ENCODE results near the gene TTC21B.
A peak's percentile ranks its signal among the peaks of the same experiment; 100 is the strongest.

The TTC21B gene

DNA sequence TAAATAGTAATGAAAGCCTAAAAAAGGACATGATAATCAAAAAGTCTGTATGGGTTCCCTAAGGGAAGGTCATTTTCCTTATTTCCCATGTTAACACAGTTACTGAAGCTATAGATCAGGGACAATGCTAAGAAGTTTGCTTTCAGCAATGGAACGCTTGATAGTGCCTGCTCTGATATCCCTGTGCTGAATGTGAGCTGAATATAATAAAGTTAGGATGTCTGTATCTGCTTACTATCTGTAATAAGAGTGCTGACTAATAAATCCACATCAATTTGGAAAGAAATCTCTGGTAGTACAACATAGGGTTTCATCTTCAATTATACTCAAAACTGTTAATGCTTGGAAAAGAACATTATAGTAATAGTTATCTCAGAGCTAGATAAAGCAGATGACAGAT, 25.8 kb downstream of the TTC21B start:
- no peak for DNase-seq (ENCODE audit: low read depth, low spot score)
- H3K27ac ChIP-seq: no peak overlapping the region

DNA sequence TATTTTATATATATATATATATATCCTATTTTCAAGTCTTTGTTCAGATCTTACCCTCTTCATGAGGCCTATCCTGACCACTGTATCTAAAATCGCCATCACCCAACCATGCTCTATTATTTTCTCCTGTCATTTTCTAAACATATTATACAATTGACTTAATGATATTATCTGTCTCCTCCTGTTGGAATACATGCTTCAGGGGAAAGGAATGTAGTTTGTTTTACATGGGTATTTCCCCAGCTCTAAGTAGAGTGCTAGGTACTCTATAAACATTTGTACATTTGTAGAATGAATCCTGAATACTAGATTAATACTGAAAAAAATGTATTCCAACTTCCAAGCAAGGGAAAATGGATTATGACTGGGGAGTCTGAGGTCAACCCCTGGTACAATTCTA, 26.2 kb downstream of the TTC21B start:
- no peak for DNase-seq (ENCODE audit: low read depth, low spot score)

DNA sequence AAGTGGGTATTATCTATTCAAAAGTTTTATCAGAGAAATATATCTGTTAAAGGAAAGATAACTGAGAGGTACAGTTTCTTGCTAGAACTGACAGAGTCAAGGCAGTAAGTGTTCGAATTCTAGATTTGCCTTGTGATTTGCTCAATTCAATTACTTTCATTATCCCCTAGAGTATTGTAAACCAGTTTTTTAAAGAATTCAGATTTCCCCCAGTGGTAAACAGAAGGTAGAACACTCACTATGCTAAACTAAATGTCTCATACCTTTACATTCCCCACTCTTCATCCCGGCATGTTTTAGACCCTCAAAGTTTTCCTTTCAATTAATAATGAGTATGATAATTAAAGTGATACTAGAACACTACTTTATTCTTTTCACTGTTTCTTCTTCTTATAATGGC, 28.6 kb downstream of the TTC21B start:
- DNase-seq (ENCODE audit: low read depth, low spot score): no peak
- no peak overlapping the region for H3K27ac ChIP-seq

More for the DNA sequence above, 26.2 kb downstream of the TTC21B start:
- H3K27ac ChIP-seq: no peak overlapping the region

DNA sequence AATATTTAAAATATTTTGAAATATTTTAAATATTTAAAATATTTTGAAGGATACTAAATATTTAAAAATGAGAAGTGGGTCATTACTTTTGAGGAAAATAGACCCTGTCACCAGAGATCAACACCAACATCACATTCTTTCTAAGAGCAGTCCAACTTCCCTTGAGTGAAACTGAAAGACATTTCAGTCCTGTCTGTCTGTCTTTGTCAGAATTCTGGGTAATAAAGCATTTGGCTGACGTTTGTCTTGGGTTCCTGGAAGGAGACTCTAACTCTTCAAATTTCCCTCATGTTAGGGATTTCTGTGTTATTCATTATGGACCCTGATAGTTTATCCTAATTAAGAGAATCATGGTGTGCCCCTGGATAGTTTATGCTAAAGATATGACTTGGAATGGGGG, 32.8 kb downstream of the TTC21B start:
- no peak overlapping the region for H3K27ac ChIP-seq
- no peak for DNase-seq (ENCODE audit: low read depth, low spot score)

DNA sequence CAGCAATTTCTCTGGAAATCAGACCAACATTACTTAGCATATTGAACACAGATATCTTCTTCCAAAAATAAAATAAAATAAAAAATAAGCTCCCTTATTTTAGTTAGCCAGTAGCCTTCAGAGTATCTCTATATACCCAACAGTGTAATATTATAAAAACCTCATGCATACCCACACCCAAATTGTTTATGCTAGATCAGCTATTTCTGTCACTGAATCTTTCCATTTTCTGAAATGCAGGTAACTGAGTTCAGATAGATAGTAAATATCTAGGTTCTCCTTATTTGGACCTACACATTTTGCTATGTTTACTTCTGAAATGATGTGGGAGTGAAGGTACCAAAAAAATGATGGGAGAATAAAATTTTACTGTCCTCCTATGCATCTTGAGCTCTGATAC, 39.9 kb downstream of the TTC21B start:
- H3K27ac ChIP-seq: no peak overlapping the region
- no peak for DNase-seq (ENCODE audit: low read depth, low spot score)

DNA sequence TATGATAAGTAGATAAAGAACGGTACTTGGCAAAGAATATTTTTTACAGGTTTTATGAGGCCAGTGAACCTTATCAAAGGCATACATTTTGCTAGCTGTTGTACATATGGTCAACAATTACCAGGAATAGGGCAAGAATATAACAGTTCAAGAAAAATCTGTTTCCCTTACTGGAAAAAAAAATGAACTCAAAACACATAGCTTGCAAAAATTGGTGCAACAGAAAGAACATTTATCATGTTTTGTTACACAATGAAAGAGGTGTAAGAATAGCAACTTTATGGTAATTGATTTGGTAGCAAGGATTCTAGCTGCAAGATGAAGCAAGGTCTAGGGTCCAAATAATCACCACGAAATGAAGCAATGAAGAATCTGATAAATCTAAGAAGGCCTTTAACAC, 41.6 kb downstream of the TTC21B start:
- DNase-seq (ENCODE audit: low read depth, low spot score): no peak
- peak overlapping the region; percentile 48 for H3K27ac ChIP-seq

DNA sequence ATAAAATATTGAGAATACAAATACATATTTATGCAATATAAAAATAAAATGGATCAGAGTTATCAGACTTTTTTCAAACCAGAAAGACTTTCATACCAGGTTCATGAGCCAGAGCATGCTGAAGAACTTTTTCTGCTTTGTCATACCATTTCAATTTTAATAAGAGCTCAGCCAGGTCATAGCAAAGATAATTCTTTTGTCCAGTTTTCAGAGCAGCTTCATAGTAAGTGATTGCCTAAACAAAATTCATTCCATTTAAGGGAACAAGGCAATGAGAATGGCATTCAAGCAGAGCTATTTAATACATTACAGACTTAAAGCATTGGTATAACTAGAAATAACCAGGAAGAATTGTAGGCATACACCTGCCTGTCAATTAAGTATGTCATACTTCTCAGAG, 42.3 kb downstream of the TTC21B start:
- no peak for DNase-seq (ENCODE audit: low read depth, low spot score)

DNA sequence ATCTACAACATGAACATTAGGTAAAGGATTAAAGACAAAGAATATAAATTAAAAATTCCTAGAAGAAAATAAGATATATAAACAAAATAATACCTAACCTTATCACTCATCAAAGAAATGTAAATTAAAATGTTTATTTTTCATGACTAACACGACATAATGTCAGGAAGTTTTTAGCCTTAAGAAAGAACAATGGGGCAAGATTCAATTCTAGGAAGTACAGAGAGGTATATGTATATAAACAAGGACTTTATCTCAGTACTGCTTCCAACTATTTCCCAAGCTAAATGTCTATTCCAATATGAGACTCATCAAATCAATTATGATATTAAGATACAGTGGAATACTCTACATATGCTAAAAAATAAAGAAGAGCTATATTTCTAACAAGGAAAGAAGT, 44.1 kb downstream of the TTC21B start:
- no peak for DNase-seq (ENCODE audit: low read depth, low spot score)

More for the DNA sequence above, 42.3 kb downstream of the TTC21B start:
- peak overlapping the region; percentile 48 for H3K27ac ChIP-seq

DNA sequence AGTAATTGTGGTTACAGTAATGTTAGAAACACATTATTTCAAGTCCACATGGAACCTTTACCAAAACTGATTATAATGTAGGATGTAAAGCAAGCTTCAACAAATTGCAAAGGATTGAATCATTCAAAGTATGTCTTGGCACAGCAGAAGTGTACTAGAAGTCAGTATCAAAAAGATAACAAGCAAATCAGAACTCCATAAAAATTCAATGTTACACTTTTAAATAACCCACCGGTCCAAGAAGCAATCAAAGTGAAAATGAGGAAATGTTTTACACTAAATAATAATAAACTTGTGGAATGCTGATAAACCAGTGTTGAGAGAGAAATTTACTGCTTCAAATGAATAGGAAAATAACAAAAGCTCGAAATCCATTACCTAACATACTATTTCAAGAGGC, 47.7 kb downstream of the TTC21B start:
- no peak for DNase-seq (ENCODE audit: low read depth, low spot score)

More for the DNA sequence above, 44.1 kb downstream of the TTC21B start:
- H3K27ac ChIP-seq: no peak overlapping the region

DNA sequence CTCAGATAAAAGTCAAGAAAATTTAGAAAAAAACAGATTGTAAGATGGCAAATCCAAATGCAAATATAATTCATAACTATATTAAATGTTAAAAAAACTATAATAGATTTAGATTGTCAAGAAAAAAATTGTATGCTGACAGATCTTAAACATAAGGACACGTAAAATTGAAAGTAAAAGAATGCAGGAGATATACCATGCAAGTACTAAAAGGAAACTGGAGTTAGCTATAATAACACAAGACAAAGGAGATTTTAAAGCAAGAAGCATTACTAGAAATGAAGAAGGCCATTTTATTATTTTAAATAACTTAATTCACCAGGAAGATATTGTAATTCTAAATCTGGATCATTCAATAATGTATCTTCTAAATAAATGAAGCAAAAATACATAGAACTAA, 48.3 kb downstream of the TTC21B start:
- H3K27ac ChIP-seq: peak overlapping the region; percentile 7
- no peak for DNase-seq (ENCODE audit: low read depth, low spot score)

More for the DNA sequence above, 47.7 kb downstream of the TTC21B start:
- peak overlapping the region; percentile 7 for H3K27ac ChIP-seq

DNA sequence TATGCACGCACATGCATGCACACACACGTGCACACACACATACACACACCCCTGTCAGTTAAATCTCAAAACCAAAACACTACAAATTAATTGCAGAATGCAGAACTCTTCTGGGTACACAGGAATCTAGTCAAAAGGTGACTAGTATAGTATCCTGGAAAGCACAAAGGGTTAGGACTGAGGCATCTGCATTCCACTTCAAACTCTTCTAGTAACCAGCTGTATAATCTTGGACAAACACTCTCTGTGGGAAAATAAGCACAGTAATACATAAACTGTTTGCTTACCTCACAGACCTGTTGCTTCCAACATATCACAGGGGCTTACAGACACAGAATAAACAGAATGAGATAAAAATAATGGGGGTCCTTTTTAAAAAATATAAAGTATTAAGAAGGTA, 49.1 kb downstream of the TTC21B start:
- H3K27ac ChIP-seq: no peak overlapping the region
- no peak for DNase-seq (ENCODE audit: low read depth, low spot score)

DNA sequence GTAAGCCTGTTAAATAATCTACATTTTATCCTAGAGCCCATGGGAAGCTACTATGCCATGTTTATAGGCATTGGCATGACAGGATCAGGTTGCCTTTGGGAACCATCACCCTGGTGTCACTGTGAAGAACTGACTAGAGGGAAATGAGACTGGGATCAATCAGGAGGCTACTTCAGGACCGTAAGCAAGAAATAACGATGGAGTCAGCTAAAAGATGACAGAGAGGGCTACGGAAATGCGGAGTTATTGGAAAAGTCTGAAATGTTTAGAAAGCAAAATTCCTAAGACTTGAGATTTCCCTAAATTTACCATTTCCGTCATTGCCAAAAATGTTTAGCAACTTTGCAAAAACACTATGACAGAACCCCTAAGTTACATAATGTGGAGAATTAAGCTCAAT, 50.2 kb downstream of the TTC21B start:
- no peak overlapping the region for H3K27ac ChIP-seq
- DNase-seq (ENCODE audit: low read depth, low spot score): no peak

DNA sequence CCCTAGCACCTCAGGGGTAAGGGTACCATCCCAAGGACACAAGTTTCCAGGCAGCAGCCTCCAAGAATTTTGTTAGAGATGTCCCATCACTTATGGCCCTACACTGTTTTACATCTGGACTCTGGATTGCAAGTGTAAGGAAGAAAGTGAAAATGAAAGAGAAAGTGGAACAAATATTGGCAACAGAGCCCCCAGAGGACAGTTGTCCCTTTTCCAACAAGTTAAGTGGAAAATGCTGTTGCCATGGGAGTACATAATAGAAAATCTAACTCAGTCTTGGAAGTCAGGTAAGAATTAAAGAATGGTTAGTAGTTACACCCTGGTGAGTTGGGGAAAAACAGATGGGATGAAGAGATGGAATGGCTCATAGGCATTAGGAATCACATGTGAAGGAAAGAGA, 50.6 kb downstream of the TTC21B start:
- DNase-seq (ENCODE audit: low read depth, low spot score): no peak
- H3K27ac ChIP-seq: no peak overlapping the region

DNA sequence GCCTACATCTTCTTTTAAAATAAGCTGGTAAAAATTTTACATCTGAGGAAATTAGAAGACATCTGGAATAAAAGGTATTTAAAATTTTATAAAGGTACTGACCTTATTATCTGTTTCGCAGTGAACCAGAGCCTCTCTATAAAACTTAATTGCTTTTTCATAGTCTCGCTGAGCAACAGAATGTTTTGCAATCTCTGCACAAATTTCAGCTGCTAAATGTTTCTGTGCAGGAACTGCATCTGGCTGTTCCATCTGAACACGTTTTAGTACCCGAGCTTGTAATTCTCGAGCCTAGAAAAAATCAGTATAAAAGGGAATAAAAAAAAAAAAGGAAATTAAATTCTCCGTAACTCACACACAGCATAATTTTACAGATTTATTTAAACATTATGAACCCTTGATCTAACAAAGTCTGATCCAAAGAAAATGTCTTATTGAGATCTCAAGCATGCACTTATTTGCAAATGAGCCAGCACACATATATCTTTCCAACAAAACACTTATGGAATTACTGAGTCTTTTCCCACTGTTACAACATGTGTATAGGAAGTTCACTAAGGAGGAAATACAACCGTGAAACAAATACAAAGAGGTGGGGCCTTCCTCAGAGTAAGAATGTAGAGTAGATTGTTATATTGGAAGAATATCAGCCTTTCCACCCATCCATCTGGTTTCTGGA, 51.8 kb downstream of the TTC21B start:
- no peak for DNase-seq (ENCODE audit: low read depth, low spot score)

DNA sequence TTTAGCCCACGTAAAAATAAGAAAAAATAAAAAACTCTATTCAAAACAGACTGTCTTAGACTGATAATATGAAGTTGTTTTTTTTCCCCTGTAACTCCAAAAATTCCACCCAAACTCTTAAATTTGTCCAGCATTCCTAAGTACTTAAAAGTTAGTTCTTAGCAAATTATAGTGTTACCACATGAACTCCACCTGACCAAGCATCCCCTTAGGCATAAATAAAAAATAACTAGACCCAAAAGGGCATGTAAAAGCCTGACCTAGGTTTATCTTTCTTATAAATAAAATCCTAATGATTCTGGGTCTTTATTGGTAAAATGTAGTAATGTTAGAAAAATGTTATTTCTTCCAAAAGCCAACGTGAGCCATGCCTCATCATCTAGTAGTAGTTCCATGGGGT, 54.3 kb downstream of the TTC21B start:
- no peak for DNase-seq (ENCODE audit: low read depth, low spot score)
- H3K27ac ChIP-seq: no peak overlapping the region

More for the DNA sequence above, 51.8 kb downstream of the TTC21B start:
- no peak overlapping the region for H3K27ac ChIP-seq

DNA sequence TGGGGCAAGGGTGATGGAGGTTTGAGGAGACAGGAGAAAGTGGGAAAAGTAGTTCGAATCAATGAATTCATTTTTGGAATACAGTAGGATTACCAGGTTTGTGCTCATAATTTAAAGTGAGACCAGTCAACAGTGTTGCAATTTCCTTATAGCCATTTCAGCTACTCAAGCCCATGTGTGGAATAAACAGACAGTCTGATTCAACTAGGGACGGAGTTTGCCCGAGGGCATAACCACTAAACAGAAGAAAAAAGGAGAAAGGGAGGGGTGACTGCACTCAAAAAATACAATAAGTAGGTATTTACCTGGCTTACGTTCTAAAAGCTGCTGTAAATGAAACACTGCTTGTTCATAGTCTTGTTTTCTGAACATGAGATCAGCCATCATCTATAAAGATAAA, 55.2 kb downstream of the TTC21B start:
- DNase-seq (ENCODE audit: low read depth, low spot score): peak; percentile 64
- H3K27ac ChIP-seq: peak overlapping the region; percentile 46

DNA sequence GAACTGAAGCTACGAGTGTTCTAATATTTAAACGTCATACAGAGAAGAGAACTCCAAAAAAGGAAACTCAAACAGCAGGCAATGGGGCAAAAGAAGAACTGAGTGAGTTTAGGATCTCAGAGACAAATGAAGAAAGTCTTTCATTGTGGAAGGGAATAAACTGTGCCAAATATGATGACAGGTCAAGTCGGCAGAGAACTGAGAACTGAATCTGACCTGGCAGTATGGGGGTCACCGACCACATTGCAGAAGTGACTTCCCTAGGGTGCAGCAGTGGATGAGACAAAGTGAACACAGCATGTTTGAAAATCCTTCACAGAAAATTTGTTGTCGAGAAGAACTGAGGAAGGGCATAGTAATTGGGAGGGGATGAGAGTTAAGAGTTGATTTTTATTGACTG, 55.9 kb downstream of the TTC21B start:
- DNase-seq (ENCODE audit: low read depth, low spot score): no peak
- peak overlapping the region; percentile 46 for H3K27ac ChIP-seq

DNA sequence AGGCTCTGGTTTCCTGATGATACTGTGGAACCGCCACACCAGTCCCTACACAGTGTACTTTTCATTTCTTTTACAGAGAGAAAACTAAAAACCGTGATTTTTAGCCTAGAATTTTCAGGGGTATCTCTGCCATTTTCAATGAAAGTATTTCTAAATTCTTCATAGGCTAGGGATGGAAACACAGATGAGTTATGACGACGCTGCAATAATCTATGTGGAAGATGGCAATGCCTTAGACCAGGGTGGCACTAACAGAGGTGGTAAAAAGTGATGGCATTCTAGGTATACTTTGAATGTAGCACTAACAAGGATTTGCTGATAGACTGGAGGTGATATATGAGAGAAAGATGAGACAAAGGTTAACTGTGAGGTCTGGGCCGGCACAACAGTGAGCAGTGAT, 56.5 kb downstream of the TTC21B start:
- H3K27ac ChIP-seq: no peak overlapping the region

DNA sequence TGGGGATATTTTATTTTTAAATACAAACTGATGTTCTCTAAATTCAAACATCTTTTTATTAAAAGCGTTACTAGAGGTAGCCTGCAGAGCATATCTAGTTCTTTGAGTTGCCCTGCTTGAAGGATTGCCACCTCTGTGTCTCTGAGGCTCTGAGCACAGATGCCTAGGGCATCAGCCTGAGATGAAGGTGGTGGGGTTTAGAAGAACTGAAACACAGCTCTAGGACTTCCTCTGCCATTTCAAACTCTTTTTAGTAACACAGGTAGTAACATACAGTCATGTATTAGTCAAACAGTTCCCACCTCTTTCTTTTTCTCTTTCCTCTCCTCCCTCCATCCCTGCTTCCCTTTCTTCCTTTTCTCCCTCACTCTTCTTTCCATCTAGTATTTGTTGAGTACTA, 57.6 kb downstream of the TTC21B start:
- DNase-seq (ENCODE audit: low read depth, low spot score): no peak
- H3K27ac ChIP-seq: no peak overlapping the region

More for the DNA sequence above, 56.5 kb downstream of the TTC21B start:
- no peak for DNase-seq (ENCODE audit: low read depth, low spot score)

DNA sequence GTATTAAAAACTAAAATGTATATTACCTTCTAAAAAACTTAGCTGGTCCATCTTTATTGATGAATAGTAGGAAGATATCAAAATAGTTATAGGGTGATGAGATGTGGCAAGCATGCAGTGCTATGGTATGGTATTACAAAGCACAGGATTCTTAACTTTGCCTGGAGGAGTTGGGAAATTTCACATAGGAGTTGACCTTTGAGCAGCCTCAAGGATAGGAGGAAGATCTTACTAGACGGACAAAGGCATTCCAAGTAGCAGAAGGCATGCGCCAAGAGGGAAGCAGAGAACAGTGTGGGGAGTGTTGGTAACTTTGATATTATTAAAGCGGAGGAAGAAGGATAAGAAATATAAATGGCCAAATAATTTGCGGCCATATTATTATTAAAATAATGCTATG, 60.0 kb downstream of the TTC21B start:
- no peak overlapping the region for H3K27ac ChIP-seq
- DNase-seq (ENCODE audit: low read depth, low spot score): no peak

DNA sequence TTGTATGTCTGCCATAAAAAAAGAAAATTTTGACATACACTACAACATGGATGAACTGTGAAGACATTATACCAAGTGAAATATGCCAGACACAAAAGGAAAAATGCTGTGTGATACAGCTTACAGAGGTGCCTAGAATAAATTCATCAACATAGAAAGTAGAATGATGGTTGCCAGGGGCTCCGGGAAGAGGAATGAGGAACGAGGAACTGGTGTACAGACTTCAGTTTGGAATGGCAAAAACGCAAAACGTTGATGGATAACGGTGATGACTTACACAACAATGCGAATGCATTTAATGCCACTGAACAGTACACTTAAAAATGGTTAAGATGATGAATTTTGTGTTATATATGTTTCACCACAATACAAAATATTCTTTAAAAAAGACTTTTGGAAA, 61.0 kb downstream of the TTC21B start:
- no peak for DNase-seq (ENCODE audit: low read depth, low spot score)
- no peak overlapping the region for H3K27ac ChIP-seq

DNA sequence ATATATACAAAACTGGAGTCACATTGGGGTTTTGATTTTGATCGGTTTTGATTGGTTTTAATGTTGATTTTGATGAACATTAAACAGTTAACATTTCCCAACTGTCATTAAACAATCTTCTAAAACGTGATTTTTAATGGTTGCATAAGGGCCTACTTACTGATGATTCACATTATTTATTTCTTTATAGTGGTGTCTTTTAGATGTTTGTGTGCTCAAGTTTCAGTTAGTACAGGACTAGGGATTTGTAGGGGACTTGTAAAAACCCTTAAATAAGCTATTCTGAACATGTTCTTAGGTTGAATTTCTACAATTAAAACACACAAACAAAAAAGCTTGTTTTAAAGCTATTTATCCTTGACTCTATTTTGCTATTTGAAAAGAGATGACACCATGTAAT, 61.6 kb downstream of the TTC21B start:
- H3K27ac ChIP-seq: no peak overlapping the region
- DNase-seq (ENCODE audit: low read depth, low spot score): no peak

DNA sequence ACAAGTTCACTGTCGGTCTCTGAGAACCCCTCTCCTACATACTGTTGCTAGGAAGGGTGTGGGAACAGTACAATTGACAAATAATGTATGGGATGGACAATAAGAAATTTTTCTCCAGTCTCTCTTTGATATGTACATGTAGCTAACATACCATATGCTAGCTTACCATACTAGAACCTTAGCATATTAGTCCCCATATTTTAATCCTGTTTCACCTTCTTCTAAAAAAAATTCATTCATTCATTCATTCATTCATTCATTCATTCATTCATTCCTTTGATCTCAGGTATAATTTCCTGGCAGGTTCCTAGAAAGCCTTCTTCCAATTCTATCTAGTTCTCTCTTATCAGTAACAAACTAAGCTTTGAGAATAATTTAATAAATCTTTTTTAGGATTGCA, 62.2 kb downstream of the TTC21B start:
- H3K27ac ChIP-seq: no peak overlapping the region
- DNase-seq (ENCODE audit: low read depth, low spot score): no peak
